Measurements from ENCODE around the gene ITPK1. TPM values are rescaled to one million over a fixed set of nuclear protein-coding genes. Genes with fewer than 3 reads are reported as not detected.

The ITPK1 gene
- polyA plus RNA-seq, 2 donors, result 15.8 to 22.4 TPM

DNA sequence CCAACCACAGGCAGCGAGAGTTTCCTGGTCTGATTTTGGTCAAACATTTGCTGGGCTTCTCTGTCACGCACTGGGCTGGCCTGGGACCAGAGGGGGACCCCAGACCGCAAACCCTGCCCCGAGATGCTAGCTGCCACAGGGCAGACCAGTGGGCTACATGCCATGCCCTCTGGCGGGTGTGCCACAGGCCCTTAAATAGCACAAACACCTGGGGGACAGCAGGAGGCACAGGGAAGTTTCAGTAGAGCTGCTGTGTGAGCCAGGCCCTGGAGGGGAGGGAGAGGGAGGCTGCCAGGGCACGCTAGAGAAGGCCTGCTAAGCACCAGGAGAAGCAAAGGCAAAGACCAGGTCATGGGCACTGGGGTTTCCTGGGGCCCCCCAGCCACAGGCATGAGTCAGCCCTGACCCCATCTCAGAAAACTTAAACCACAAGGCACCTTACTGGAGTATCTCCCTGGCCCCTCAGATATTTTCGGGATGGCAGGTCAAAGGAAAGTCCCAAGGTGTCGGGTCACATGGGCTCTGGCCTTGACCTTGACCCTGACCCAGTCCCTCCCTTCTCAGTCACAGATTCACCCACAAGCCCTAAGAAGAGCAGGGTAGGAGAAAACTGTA lies 29.2 kb downstream of the ITPK1 start:
- WGBS, 2 donors, result 51 to 52% methylated on average over 8 of the region's 8 CpGs
- Histone ChIP-seq H3K9me3 (ENCODE audit: control insufficient read depth in 2 of 2, insufficient read depth in 1 of 2, low read depth in 1 of 2, low read length in 1 of 2) (no peaks in the 10 kb centered on the region), H3K4me1 (ENCODE audit: control insufficient read depth in 2 of 2, insufficient read depth in 2 of 2, low read length in 1 of 2) (peaks cover 18 to 20% of the 10 kb centered on the region in 2 donors), H3K27ac (ENCODE audit: low read depth in 2 of 2, low read length in 1 of 2) (peak overlapping the region; percentile 68 to 84), H3K27me3 (ENCODE audit: control insufficient read depth in 1 of 2, insufficient read depth in 2 of 2, low read length in 2 of 2) (no peaks in the 10 kb centered on the region), H3K36me3 (ENCODE audit: control insufficient read depth in 2 of 2, insufficient read depth in 2 of 2, low read length in 1 of 2) (no peaks in the 10 kb centered on the region), H3K4me3 (ENCODE audit: low read depth in 1 of 2, low read length in 2 of 2) (no peak overlapping the region)

- H3K9me3 ChIP-seq (ENCODE audit: control insufficient read depth in 2 of 2, insufficient read depth in 1 of 2, low read depth in 1 of 2, low read length in 1 of 2), result no peaks in the 10 kb centered on the region
- WGBS, 2 donors, result 39 to 43% methylated on average over 3 of the region's 3 CpGs
- H3K4me1 ChIP-seq (ENCODE audit: control insufficient read depth in 2 of 2, insufficient read depth in 2 of 2, low read length in 1 of 2), result peaks cover 14 to 18% of the 10 kb centered on the region in 2 donors
- H3K27ac ChIP-seq (ENCODE audit: low read depth in 2 of 2, low read length in 1 of 2), result peak overlapping the region; percentile 68 to 84
- H3K27me3 ChIP-seq (ENCODE audit: control insufficient read depth in 1 of 2, insufficient read depth in 2 of 2, low read length in 2 of 2), result no peaks in the 10 kb centered on the region
- H3K4me3 ChIP-seq (ENCODE audit: low read depth in 1 of 2, low read length in 2 of 2), result no peak overlapping the region
- H3K36me3 ChIP-seq (ENCODE audit: control insufficient read depth in 2 of 2, insufficient read depth in 2 of 2, low read length in 1 of 2), result no peaks in the 10 kb centered on the region
These were observed 29.8 kb downstream of the ITPK1 start for GRCh38 chr14:93085911-93086310.

DNA sequence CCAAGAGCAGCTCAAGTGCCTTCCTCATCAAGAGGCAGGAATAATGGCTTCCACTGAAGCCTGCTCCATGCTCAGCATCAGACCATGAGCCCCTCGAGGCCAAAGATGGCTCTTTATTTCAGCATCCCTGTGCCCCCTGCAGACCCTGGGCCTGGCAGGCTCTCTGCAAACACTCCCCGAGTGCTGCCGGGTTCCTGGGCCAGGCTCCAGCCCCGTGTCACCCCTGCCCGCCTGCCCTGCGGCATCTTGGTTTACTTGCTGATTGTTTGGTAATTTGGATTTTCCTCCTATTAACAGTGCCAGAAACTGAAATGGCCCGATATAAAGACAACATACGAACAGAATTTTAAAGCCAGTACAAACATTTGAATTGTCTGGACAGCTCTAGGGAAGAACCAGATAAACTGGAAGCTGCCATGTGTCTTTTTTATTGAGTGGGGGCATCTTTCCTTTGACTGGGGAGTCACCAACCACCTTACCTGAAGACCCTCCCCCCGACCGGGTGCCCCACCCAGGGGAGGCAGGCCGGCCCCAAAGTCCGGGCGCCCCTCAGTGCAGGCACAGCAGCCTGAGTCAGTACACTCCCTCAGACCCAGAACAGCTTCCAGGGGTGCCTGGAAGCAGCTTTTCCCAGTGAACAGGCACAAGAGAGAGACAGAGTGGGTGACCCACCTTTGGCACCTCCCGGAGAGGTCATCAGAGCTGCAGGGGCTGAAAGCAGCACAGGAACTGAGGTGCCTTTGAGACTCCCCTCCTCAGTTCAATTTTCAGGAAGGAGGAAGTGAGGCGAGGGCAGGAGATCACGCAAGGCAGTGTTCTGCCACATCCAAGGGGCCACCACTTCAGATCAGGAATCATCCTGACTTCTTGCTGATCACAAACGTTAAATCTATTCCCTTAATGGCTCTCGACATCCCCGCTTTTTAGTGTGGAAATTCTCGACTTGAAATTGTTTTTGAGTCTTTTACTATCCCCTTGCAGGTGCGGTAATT lies 30.6 kb downstream of the ITPK1 start:
- Histone ChIP-seq H3K36me3 (ENCODE audit: control insufficient read depth in 2 of 2, insufficient read depth in 2 of 2, low read length in 1 of 2) (no peaks in the 10 kb centered on the region), H3K4me1 (ENCODE audit: control insufficient read depth in 2 of 2, insufficient read depth in 2 of 2, low read length in 1 of 2) (peaks cover 12 to 15% of the 10 kb centered on the region in 2 donors), H3K4me3 (ENCODE audit: low read depth in 1 of 2, low read length in 2 of 2) (no peak overlapping the region), H3K27me3 (ENCODE audit: control insufficient read depth in 1 of 2, insufficient read depth in 2 of 2, low read length in 2 of 2) (no peaks in the 10 kb centered on the region), H3K27ac (ENCODE audit: low read depth in 2 of 2, low read length in 1 of 2) (peak overlapping the region; percentile 35 to 77), H3K9me3 (ENCODE audit: control insufficient read depth in 2 of 2, insufficient read depth in 1 of 2, low read depth in 1 of 2, low read length in 1 of 2) (no peaks in the 10 kb centered on the region)
- 47 to 58% methylated on average over 21 of the region's 21 CpGs for WGBS, 2 donors

DNA sequence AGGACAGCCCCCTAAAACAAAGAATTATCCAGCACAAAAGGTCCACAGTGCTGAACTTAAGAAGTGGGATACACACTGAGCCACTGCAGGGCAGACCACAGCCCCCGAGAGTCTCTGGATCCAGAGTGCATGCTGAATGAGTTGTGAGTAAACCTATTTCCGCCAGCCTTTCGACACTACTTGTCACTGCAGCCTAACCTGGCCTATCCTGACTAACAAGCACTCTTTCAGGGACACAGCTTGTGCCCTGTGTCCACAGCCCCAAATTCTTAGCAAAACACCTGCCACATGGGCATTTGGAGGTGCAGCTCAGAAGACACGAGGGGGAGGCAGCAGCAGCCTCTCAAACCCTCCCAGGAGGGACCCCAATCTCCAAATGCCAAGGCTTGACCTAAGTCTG lies 31.3 kb downstream of the ITPK1 start:
- Histone ChIP-seq H3K27ac (ENCODE audit: low read depth in 2 of 2, low read length in 1 of 2) (no peak overlapping the region), H3K4me3 (ENCODE audit: low read depth in 1 of 2, low read length in 2 of 2) (no peak overlapping the region), H3K36me3 (ENCODE audit: control insufficient read depth in 2 of 2, insufficient read depth in 2 of 2, low read length in 1 of 2) (no peaks in the 10 kb centered on the region), H3K27me3 (ENCODE audit: control insufficient read depth in 1 of 2, insufficient read depth in 2 of 2, low read length in 2 of 2) (no peaks in the 10 kb centered on the region), H3K4me1 (ENCODE audit: control insufficient read depth in 2 of 2, insufficient read depth in 2 of 2, low read length in 1 of 2) (peaks cover 12 to 13% of the 10 kb centered on the region in 2 donors), H3K9me3 (ENCODE audit: control insufficient read depth in 2 of 2, insufficient read depth in 1 of 2, low read depth in 1 of 2, low read length in 1 of 2) (no peaks in the 10 kb centered on the region)
- WGBS, 2 donors, result 98 to 99% methylated on average over 4 of the region's 4 CpGs

DNA sequence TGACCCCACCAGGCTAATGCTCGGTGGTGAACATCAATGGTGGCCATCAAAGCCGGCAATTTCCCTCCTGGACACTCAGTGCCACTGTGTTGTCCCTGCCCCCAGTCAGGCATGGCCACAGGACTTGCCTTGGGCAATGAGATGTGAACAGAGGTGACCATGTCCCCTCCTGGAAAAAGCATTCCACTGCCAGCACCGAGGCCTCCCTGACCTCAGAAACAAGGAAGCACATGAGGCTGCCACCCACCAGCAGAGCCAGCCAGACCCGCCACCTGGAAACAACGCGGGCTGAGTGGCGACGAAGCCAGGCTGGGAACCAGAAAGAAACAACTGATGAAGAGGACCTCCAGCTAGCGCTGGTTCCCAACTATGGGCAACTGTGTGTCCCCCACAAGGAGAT lies 31.8 kb downstream of the ITPK1 start:
- Histone ChIP-seq H3K36me3 (ENCODE audit: control insufficient read depth in 2 of 2, insufficient read depth in 2 of 2, low read length in 1 of 2) (no peaks in the 10 kb centered on the region), H3K27ac (ENCODE audit: low read depth in 2 of 2, low read length in 1 of 2) (no peak overlapping the region), H3K27me3 (ENCODE audit: control insufficient read depth in 1 of 2, insufficient read depth in 2 of 2, low read length in 2 of 2) (no peaks in the 10 kb centered on the region), H3K4me3 (ENCODE audit: low read depth in 1 of 2, low read length in 2 of 2) (no peak overlapping the region), H3K4me1 (ENCODE audit: control insufficient read depth in 2 of 2, insufficient read depth in 2 of 2, low read length in 1 of 2) (peaks cover 12 to 16% of the 10 kb centered on the region in 2 donors), H3K9me3 (ENCODE audit: control insufficient read depth in 2 of 2, insufficient read depth in 1 of 2, low read depth in 1 of 2, low read length in 1 of 2) (no peaks in the 10 kb centered on the region)
- 93 to 95% methylated on average over 9 of the region's 9 CpGs for WGBS, 2 donors

DNA sequence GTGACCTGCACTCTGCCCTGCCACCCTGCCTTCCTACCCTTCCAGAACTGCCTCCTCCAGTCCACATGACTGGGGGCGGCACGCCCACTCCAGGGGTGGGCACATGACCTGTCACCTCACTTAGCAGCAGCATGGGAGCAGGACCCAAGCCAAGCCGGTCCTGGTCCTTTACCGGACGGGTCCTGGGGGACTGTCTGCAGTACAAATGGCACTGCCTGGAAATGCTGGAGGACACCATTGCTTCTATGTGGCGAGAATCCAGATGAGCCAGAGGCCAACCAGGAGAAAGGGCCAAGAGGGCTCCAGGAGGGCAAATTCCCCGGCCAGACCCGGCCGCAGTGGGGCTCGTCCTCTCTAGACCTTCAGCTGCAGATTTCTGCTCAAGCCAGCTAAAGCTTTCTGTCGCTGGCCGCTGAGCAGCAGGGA lies 33.1 kb downstream of the ITPK1 start:
- WGBS, 2 donors, result 76 to 81% methylated on average over 12 of the region's 12 CpGs
- H3K9me3 ChIP-seq (ENCODE audit: control insufficient read depth in 2 of 2, insufficient read depth in 1 of 2, low read depth in 1 of 2, low read length in 1 of 2), result no peaks in the 10 kb centered on the region
- H3K4me3 ChIP-seq (ENCODE audit: low read depth in 1 of 2, low read length in 2 of 2), result no peak overlapping the region
- no peaks in the 10 kb centered on the region for H3K36me3 ChIP-seq (ENCODE audit: control insufficient read depth in 2 of 2, insufficient read depth in 2 of 2, low read length in 1 of 2)
- peak overlapping the region in 1 of 2 donors; percentile 16 for H3K27ac ChIP-seq (ENCODE audit: low read depth in 2 of 2, low read length in 1 of 2)
- no peaks in the 10 kb centered on the region for H3K27me3 ChIP-seq (ENCODE audit: control insufficient read depth in 1 of 2, insufficient read depth in 2 of 2, low read length in 2 of 2)
- H3K4me1 ChIP-seq (ENCODE audit: control insufficient read depth in 2 of 2, insufficient read depth in 2 of 2, low read length in 1 of 2), result peaks cover 12 to 20% of the 10 kb centered on the region in 2 donors

DNA sequence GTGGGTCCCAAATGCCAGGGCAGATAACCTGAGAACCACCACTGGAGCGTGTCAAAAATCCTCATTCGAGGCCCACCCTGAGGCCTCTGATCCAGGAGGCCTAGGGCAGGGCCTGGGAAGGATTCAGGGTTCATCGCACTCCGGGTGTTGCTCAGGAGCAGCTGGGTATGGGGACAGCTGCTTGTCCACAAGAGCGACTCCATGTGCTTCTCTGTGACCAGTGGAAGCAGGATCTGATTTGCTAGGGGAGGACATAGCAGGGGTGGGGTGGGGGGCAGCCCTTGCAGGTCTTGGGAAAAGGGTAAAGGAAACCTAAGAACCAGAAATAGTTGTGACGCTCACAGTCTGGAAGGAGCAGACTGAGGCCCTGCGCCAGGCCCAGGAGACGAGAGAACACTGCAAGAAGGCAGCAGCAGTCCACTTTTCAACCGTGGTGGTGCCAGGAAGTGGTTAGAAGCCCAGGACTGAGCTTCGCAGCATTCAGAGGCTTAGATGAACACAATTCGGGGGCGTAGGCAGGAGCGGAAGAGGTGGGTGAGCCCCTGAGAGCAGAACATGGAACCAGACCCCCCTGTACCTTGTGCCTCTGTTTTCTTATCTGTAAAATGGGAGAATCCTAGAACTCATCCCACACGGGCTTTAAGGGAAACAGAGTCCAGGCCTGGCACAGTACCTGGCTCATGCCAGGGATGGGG lies 33.7 kb downstream of the ITPK1 start:
- H3K27ac ChIP-seq (ENCODE audit: low read depth in 2 of 2, low read length in 1 of 2), result peak overlapping the region in 1 of 2 donors; percentile 58
- H3K4me3 ChIP-seq (ENCODE audit: low read depth in 1 of 2, low read length in 2 of 2), result no peak overlapping the region
- H3K27me3 ChIP-seq (ENCODE audit: control insufficient read depth in 1 of 2, insufficient read depth in 2 of 2, low read length in 2 of 2), result no peaks in the 10 kb centered on the region
- WGBS, 2 donors, result 78 to 79% methylated on average over 14 of the region's 14 CpGs
- no peaks in the 10 kb centered on the region for H3K9me3 ChIP-seq (ENCODE audit: control insufficient read depth in 2 of 2, insufficient read depth in 1 of 2, low read depth in 1 of 2, low read length in 1 of 2)
- no peaks in the 10 kb centered on the region for H3K36me3 ChIP-seq (ENCODE audit: control insufficient read depth in 2 of 2, insufficient read depth in 2 of 2, low read length in 1 of 2)
- H3K4me1 ChIP-seq (ENCODE audit: control insufficient read depth in 2 of 2, insufficient read depth in 2 of 2, low read length in 1 of 2), result peaks cover 12 to 20% of the 10 kb centered on the region in 2 donors

DNA sequence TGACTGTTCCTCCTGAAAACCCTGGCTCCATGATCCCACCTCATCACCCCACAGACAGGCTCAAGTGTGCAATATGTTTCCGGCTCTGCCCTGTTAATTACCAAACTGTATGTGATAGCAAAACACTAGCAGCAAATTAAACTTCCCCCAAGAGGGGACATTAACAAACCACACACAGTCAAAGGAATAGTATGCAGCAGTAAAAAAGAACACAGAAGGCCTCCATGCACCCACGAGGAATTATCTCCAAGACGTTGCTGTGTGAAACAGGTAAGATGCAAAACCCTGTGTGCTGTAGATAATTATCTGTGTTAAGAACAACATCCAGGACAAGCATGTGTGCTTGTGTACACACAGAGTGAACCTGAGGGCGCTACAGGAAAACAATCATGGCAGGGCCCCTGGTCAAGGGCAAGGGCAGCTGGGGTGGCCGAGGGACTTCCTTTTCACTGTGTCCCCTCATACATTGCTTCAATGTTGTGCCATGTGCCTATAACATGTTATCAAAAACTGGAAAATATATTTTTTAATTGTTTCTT lies 35.8 kb downstream of the ITPK1 start:
- WGBS, 2 donors, result 95 to 96% methylated on average over 5 of the region's 5 CpGs
- no peaks in the 10 kb centered on the region for H3K9me3 ChIP-seq (ENCODE audit: control insufficient read depth in 2 of 2, insufficient read depth in 1 of 2, low read depth in 1 of 2, low read length in 1 of 2)
- no peak overlapping the region for H3K27ac ChIP-seq (ENCODE audit: low read depth in 2 of 2, low read length in 1 of 2)
- peaks cover 0 to 2% of the 10 kb centered on the region in 2 donors for H3K36me3 ChIP-seq (ENCODE audit: control insufficient read depth in 2 of 2, insufficient read depth in 2 of 2, low read length in 1 of 2)
- no peaks in the 10 kb centered on the region for H3K27me3 ChIP-seq (ENCODE audit: control insufficient read depth in 1 of 2, insufficient read depth in 2 of 2, low read length in 2 of 2)
- H3K4me3 ChIP-seq (ENCODE audit: low read depth in 1 of 2, low read length in 2 of 2), result no peak overlapping the region
- H3K4me1 ChIP-seq (ENCODE audit: control insufficient read depth in 2 of 2, insufficient read depth in 2 of 2, low read length in 1 of 2), result peaks cover 7% of the 10 kb centered on the region in 2 donors

DNA sequence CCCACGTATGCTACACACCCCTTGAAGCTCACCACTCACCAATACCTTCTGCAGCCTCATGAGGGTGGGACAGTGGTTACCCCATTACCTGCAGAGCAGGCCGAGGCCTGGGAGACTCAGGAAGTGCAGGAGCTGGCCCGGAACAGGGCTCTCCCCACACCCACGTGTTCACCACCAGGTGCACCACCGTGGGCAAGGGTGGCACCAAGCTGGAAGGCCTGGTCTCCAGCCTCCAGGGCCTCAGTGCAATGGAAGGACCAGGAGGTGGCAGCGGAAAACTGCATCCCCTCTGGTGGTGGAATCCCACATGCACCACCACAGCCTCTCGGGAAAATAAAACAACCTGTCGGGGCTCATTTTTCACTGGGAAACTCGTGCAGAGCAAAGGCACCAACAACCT lies 36.4 kb downstream of the ITPK1 start:
- H3K4me3 ChIP-seq (ENCODE audit: low read depth in 1 of 2, low read length in 2 of 2), result no peak overlapping the region
- peaks cover 7 to 11% of the 10 kb centered on the region in 2 donors for H3K4me1 ChIP-seq (ENCODE audit: control insufficient read depth in 2 of 2, insufficient read depth in 2 of 2, low read length in 1 of 2)
- WGBS, 2 donors, result 77 to 83% methylated on average over 9 of the region's 9 CpGs
- H3K36me3 ChIP-seq (ENCODE audit: control insufficient read depth in 2 of 2, insufficient read depth in 2 of 2, low read length in 1 of 2), result peaks cover 0 to 2% of the 10 kb centered on the region in 2 donors
- H3K27ac ChIP-seq (ENCODE audit: low read depth in 2 of 2, low read length in 1 of 2), result no peak overlapping the region
- H3K9me3 ChIP-seq (ENCODE audit: control insufficient read depth in 2 of 2, insufficient read depth in 1 of 2, low read depth in 1 of 2, low read length in 1 of 2), result no peaks in the 10 kb centered on the region
- H3K27me3 ChIP-seq (ENCODE audit: control insufficient read depth in 1 of 2, insufficient read depth in 2 of 2, low read length in 2 of 2), result no peaks in the 10 kb centered on the region

Measured in esophagus (tissue), 2 donors.